H9 (cell line): ENCODE results near the gene SMIM32. TPM values are rescaled to one million over a fixed set of nuclear protein-coding genes. Genes with fewer than 3 reads are reported as not detected.

Source experiments
- DNase-seq: peaks from one replicate; pipeline ENCODE4 v3.0.0-alpha.2; 2017
- H2AFZ ChIP-seq: one replicate; pipeline ENCODE4 v1.6.1; 2013; ENCODE audit warnings: mild to moderate bottlenecking, low read length, control low read depth, moderate library complexity
- H2AK5ac ChIP-seq: 2 replicates; pipeline ENCODE4 v1.6.1; 2013; ENCODE audit warnings: low read length, control low read depth, mixed read lengths; ENCODE audit not compliant: insufficient read length
- H2BK120ac ChIP-seq: one replicate; pipeline ENCODE4 v1.6.1; 2013; ENCODE audit warnings: low read depth, mild to moderate bottlenecking, low read length, control low read depth, inconsistent platforms; ENCODE audit not compliant: poor library complexity, severe bottlenecking
- H2BK12ac ChIP-seq: 2 replicates; pipeline ENCODE4 v1.6.1; 2013; ENCODE audit warnings: low read length, control low read depth, mixed read lengths, low read depth; ENCODE audit not compliant: insufficient read length
- H2BK15ac ChIP-seq: 2 replicates; pipeline ENCODE4 v1.6.1; 2013; ENCODE audit warnings: low read depth, low read length, control low read depth
- H2BK20ac ChIP-seq: one replicate; pipeline ENCODE4 v1.6.1; 2013; ENCODE audit warnings: low read depth, mild to moderate bottlenecking, low read length, control low read depth, inconsistent platforms; ENCODE audit not compliant: poor library complexity, severe bottlenecking
- H2BK5ac ChIP-seq: 2 replicates; pipeline ENCODE4 v1.6.1; 2013; ENCODE audit warnings: low read length, control low read depth, mixed read lengths; ENCODE audit not compliant: insufficient read length
- H3K14ac ChIP-seq: 2 replicates; pipeline ENCODE4 v1.6.1; 2013; ENCODE audit warnings: low read length, control low read depth; ENCODE audit not compliant: insufficient read depth
- H3K18ac ChIP-seq: 2 replicates; pipeline ENCODE4 v1.6.1; 2013; ENCODE audit warnings: low read depth, mild to moderate bottlenecking, mixed read lengths, low read length, control low read depth; ENCODE audit not compliant: insufficient read length
- H3K23ac ChIP-seq: 2 replicates; pipeline ENCODE4 v1.6.1; 2013; ENCODE audit warnings: low read length, control low read depth, mixed read lengths, low read depth; ENCODE audit not compliant: insufficient read length
- H3K23me2 ChIP-seq: 2 replicates; pipeline ENCODE4 v1.6.1; 2013; ENCODE audit warnings: low read depth, mild to moderate bottlenecking, mixed read lengths, low read length, control low read depth; ENCODE audit not compliant: insufficient read length, poor library complexity, severe bottlenecking
- H3K27ac ChIP-seq: 2 replicates; pipeline ENCODE4 v1.5.1; 2013; ENCODE audit warnings: low read length, control low read depth, mixed read lengths, low read depth; ENCODE audit not compliant: insufficient read length
- H3K27me3 ChIP-seq: 2 replicates; pipeline ENCODE4 v1.6.1; 2013; ENCODE audit warnings: low read length, control low read depth, inconsistent platforms; ENCODE audit not compliant: insufficient read depth
- H3K4ac ChIP-seq: 2 replicates; pipeline ENCODE4 v1.6.1; 2013; ENCODE audit warnings: low read depth, mild to moderate bottlenecking, control low read depth, inconsistent platforms, low read length, moderate library complexity
- H3K4me1 ChIP-seq: 2 replicates; pipeline ENCODE4 v1.6.1; 2013; ENCODE audit warnings: low read length, control low read depth, inconsistent platforms; ENCODE audit not compliant: insufficient read depth
- H3K4me2 ChIP-seq: 2 replicates; pipeline ENCODE4 v1.6.1; 2013; ENCODE audit warnings: low read length, control low read depth, mixed read lengths; ENCODE audit not compliant: insufficient read length, insufficient read depth
- H3K56ac ChIP-seq: 2 replicates; pipeline ENCODE4 v1.6.1; 2013; ENCODE audit warnings: low read depth, mild to moderate bottlenecking, mixed read lengths, low read length, control low read depth; ENCODE audit not compliant: insufficient read length
- H3K79me1 ChIP-seq: 2 replicates; pipeline ENCODE4 v1.6.1; 2013; ENCODE audit warnings: low read depth, mild to moderate bottlenecking, moderate library complexity, low read length, control low read depth, inconsistent platforms; ENCODE audit not compliant: insufficient read depth, poor library complexity, severe bottlenecking
- H3K79me2 ChIP-seq: 2 replicates; pipeline ENCODE4 v1.6.1; 2013; ENCODE audit warnings: low read length, control low read depth, inconsistent platforms; ENCODE audit not compliant: insufficient read depth
- H3K9ac ChIP-seq: 2 replicates; pipeline ENCODE4 v1.6.1; 2013; ENCODE audit warnings: low read length, control low read depth, mixed read lengths; ENCODE audit not compliant: insufficient read length; ENCODE audit errors: extremely low read depth
- H3K9me3 ChIP-seq: one replicate; pipeline ENCODE4 v1.6.1; 2013; ENCODE audit warnings: low read depth, low read length, inconsistent platforms; ENCODE audit not compliant: control insufficient read depth
- H3T11ph ChIP-seq: one replicate; pipeline ENCODE4 v1.6.1; 2013; ENCODE audit warnings: mild to moderate bottlenecking, low read length, control low read depth, inconsistent platforms
- H4K20me1 ChIP-seq: one replicate; pipeline ENCODE4 v1.6.1; 2013; ENCODE audit not compliant: control insufficient read depth, insufficient read length, insufficient read depth
- H4K5ac ChIP-seq: 2 replicates; pipeline ENCODE4 v1.6.1; 2013; ENCODE audit warnings: low read depth, mild to moderate bottlenecking, mixed read lengths, low read length, control low read depth; ENCODE audit not compliant: insufficient read length
- H4K8ac ChIP-seq: replicated peaks from 2 replicates; pipeline ENCODE4 v1.6.1; 2013; ENCODE audit warnings: low read length, control low read depth, mixed read lengths, low read depth; ENCODE audit not compliant: insufficient read length
- H4K91ac ChIP-seq: 2 replicates; pipeline ENCODE4 v1.6.1; 2013; ENCODE audit warnings: low read depth, mild to moderate bottlenecking, moderate library complexity, mixed read lengths, low read length, control low read depth; ENCODE audit not compliant: insufficient read length
- H3K27ac Mint-ChIP-seq, 3 experiments: 2 replicates in 2 of 3; 3 replicates in 1 of 3; pipeline ENCODE4 v1.8.0; 2020 to 2021; ENCODE audit warnings: mixed read lengths in 3 of 3, mild to moderate bottlenecking in 1 of 3, moderate library complexity in 1 of 3
- H3K27me3 Mint-ChIP-seq: 2 replicates; pipeline ENCODE4 v1.8.0; 2021; ENCODE audit warnings: low read depth, mild to moderate bottlenecking, moderate library complexity, mixed read lengths
- H3K36me3 Mint-ChIP-seq, 3 experiments: 2 replicates in 2 of 3; 3 replicates in 1 of 3; pipeline ENCODE4 v1.8.0; 2020 to 2021; ENCODE audit warnings: low read depth in 3 of 3, mixed read lengths in 3 of 3; ENCODE audit not compliant: insufficient read depth in 1 of 3
- H3K4me1 Mint-ChIP-seq, 2 experiments: 2 replicates each; pipeline ENCODE4 v1.8.0; 2020; ENCODE audit warnings: mixed read lengths in 2 of 2
- H3K4me3 Mint-ChIP-seq, 2 experiments: 2 replicates in 1 of 2; 3 replicates in 1 of 2; pipeline ENCODE4 v1.8.0; 2020 to 2021; ENCODE audit warnings: mild to moderate bottlenecking in 2 of 2, mixed read lengths in 2 of 2, moderate library complexity in 1 of 2
- H3K9me3 Mint-ChIP-seq, 2 experiments: 2 replicates in 1 of 2; 3 replicates in 1 of 2; pipeline ENCODE4 v1.8.0; 2020; ENCODE audit warnings: mild to moderate bottlenecking in 2 of 2, mixed read lengths in 2 of 2, moderate library complexity in 1 of 2
- CTCF ChIP-seq: fragments of 200-600 bp; sonication (generic); conservative IDR thresholded peaks from 3 replicates; pipeline ENCODE4 v1.8.0; 2021; ENCODE audit warnings: antibody characterized with exemption, mild to moderate bottlenecking
- WGBS: extraction: QIAGEN DNeasy Blood & Tissue Kit; methylation state at CpG from one replicate; pipeline ENCODE4 v1.1.7; 2013; ENCODE audit warnings: missing lambda C conversion rate, low lambda C conversion rate, mixed read lengths; ENCODE audit not compliant: insufficient read length; ENCODE audit errors: extremely low coverage; 5-methylcytosine and 5-hydroxymethylcytosine counted together
- total RNA-seq: library from RNA; stranded (reverse); gene quantifications from 2 replicates; pipeline ENCODE4 v1.2.1, GENCODE V29; 2021

The SMIM32 gene
- total RNA-seq, 1 experiment from 2014 or later: not detected

- no peak overlapping the region for H3T11ph ChIP-seq
- no peaks in the 10 kb centered on the region for H3K23me2 ChIP-seq
- no peak overlapping the region for H2BK5ac ChIP-seq
- no peak overlapping the region for H2BK20ac ChIP-seq
- H4K91ac ChIP-seq: no peak overlapping the region
- no peak overlapping the region for H3K4me3 Mint-ChIP-seq
- H4K5ac ChIP-seq: no peak overlapping the region
- no CpG with 5 or more reads among the region's 5 CpGs for WGBS
- H3K27ac Mint-ChIP-seq: no peak overlapping the region
- no peak overlapping the region for H2BK120ac ChIP-seq
- H3K4me1 Mint-ChIP-seq: peaks cover 0 to 4% of the 10 kb centered on the region in 2 experiments; a peak in 2 of 4 replicates
- no peak for DNase-seq
- no peak overlapping the region for H2BK15ac ChIP-seq
- no peak overlapping the region for H2AFZ ChIP-seq
- peaks cover 1% of the 10 kb centered on the region; the same call in 1 of the 2 replicates for H3K79me2 ChIP-seq
- H3K9ac ChIP-seq: no peak overlapping the region
- H3K18ac ChIP-seq: no peak overlapping the region
- peaks cover 5% of the 10 kb centered on the region for H3K79me1 ChIP-seq
- no peak overlapping the region for H2BK12ac ChIP-seq
- H3K23ac ChIP-seq: no peak overlapping the region
- no peak for TF ChIP-seq CTCF
- H3K36me3 Mint-ChIP-seq: peaks cover 37 to 61% (median 57%) of the 10 kb centered on the region in 3 experiments
- H4K20me1 ChIP-seq: no peaks in the 10 kb centered on the region
- no peaks in the 10 kb centered on the region for H3K27me3 ChIP-seq
- H3K27me3 Mint-ChIP-seq: no peaks in the 10 kb centered on the region
- H3K4me2 ChIP-seq: no peak overlapping the region
- no peak overlapping the region for H3K27ac ChIP-seq
- no peak overlapping the region for H2AK5ac ChIP-seq
- H3K4me1 ChIP-seq: no peaks in the 10 kb centered on the region
- no peak overlapping the region for H4K8ac ChIP-seq
- peaks cover 3 to 4% of the 10 kb centered on the region in 2 experiments; a peak in 3 of 5 replicates for H3K9me3 Mint-ChIP-seq
- no peaks in the 10 kb centered on the region for H3K9me3 ChIP-seq
- H3K56ac ChIP-seq: no peak overlapping the region
- no peak overlapping the region for H3K14ac ChIP-seq
- no peak overlapping the region for H3K4ac ChIP-seq
Observed at GRCh38 chr5:136157514-136157913, 35.4 kb downstream of the SMIM32 start.
